Spleen (tissue), 7 donors: Measurements from ENCODE around the gene FADS1.
A peak's percentile ranks its signal among the peaks of the same experiment; 100 is the strongest.

Experiments used
- POLR2A ChIP-seq, 3 donors: fragments of 450-650 bp; IDR thresholded peaks; one replicate each; pipeline ENCODE4 v1.5.1; 2017; ENCODE audit warnings: antibody characterized with exemption in 3 of 3, mild to moderate bottlenecking in 1 of 3
- POLR2AphosphoS5 ChIP-seq, 3 donors: sonication (generic); formaldehyde crosslinking; IDR thresholded peaks; one replicate each; pipeline ENCODE4 v1.5.1; 2017; ENCODE audit warnings: antibody characterized with exemption in 3 of 3
- TF ChIP-seq, protein P1 (sequence below), 11 experiments: fragments of 200-600 bp in 7 of 11; fragments of 450-650 bp in 4 of 11; sonication (generic) in 4 of 11; IDR thresholded peaks in 8 of 11; conservative IDR thresholded peaks in 3 of 11; 1 replicate in 7 of 11; 2 replicates in 4 of 11; pipeline versions ENCODE4 v1.4.0 to v1.8.0; 2016 to 2021; ENCODE audit warnings: antibody characterized with exemption in 11 of 11, inconsistent platforms in 4 of 11, mild to moderate bottlenecking in 1 of 11
- donor health status: DM: no; HTN: no; CAD: no; lungs with moderate emphysema.
- donor health status: DM: no; HTN: no; CAD: no.
- donor health status: DM: no; HTN: no; CAD: no.

DNA sequence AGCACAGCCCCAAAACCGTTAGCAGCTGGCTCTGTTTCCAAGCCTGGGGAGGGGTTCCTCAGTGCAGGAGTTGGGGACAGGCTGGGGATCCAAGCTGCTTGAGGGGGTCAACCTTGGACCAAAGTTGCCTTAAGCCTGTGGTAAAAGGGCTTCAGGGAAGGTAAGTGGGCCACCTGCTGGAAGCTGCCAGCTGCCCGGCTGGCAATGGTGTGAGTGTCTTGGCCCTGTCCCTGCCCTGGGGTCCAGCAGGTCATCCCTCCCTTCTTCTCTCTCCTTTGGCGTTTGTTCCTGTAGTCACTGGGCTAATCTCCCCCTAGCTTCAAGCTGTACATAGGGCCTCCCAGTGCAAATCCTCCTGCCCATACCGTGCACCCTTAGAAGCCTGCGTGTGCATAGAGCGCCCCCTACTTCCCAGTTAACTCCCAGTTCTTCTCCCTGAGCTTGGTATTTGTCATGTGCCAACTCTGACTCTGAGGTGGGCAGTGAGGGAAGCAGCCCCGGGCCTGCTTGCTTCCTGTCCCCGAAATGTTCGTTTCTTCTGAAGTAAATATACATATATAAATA lies 28.8 kb downstream of the FADS1 start:
- TF ChIP-seq POLR2AphosphoS5 (IDR thresholded peaks at IDR 0.05) (no peak), POLR2A (IDR thresholded peaks at IDR 0.05) (no peak)
- TF ChIP-seq, protein P1, sequence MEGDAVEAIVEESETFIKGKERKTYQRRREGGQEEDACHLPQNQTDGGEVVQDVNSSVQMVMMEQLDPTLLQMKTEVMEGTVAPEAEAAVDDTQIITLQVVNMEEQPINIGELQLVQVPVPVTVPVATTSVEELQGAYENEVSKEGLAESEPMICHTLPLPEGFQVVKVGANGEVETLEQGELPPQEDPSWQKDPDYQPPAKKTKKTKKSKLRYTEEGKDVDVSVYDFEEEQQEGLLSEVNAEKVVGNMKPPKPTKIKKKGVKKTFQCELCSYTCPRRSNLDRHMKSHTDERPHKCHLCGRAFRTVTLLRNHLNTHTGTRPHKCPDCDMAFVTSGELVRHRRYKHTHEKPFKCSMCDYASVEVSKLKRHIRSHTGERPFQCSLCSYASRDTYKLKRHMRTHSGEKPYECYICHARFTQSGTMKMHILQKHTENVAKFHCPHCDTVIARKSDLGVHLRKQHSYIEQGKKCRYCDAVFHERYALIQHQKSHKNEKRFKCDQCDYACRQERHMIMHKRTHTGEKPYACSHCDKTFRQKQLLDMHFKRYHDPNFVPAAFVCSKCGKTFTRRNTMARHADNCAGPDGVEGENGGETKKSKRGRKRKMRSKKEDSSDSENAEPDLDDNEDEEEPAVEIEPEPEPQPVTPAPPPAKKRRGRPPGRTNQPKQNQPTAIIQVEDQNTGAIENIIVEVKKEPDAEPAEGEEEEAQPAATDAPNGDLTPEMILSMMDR (IDR thresholded peaks at IDR 0.05 in 8 of 11, conservative IDR thresholded peaks at IDR 0.05 in 3 of 11) = peak in 2 of 11 experiments; percentile 17 to 33
